ENCODE measurements around the gene PPIF. TPM values are rescaled to one million over a fixed set of nuclear protein-coding genes. Genes with fewer than 3 reads are reported as not detected.

PPIF gene
- total and polyA plus RNA-seq, 2 donors (not counting 1 experiment from before 2014, with no cell fraction given): 50.4 to 100 TPM

DNA sequence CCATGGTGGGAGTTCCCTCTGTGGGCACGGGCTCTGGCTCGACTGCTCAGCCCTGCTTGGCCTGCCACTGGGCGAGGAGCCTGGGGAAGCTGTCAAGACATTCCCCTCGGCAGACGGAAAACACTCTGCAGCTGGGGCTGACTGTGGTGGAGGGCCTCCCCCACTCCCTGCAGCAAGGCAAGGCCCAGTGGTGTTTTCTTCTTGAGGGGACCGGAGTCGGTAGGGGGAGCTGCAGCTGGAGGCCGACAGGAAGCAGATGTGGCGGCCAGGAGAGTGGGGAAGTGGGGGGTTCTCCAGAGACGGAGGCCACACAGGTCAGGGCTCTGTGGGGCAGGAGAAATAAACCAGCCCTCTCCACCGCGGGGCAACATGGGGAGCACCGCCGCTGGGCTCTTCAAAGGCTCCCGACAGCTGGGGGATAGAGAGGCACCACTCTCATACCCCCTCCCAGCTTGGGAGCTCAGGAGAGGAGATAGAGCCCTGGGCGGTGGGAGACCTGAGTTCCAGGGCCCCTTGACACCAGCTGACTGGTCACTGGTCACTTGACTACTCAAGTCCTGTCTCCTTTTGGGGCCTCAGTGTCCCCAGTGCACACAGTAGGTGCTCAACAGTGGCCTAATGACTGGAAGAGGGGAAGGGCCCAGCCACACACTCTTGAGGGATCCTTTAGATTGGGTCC lies 43.4 kb downstream of the PPIF start:
- peaks cover 18% of the 10 kb centered on the region for H3K4me1 Mint-ChIP-seq
- no peaks in the 10 kb centered on the region for H3K36me3 ChIP-seq (replicated peaks in 1 of 2; ENCODE audit: control extremely low read depth in 1 of 2, control insufficient read depth in 1 of 2, extremely low read depth in 1 of 2, insufficient read depth in 2 of 2, low read length in 1 of 2)
- no peak overlapping the region for H3K4me2 ChIP-seq (replicated peaks; ENCODE audit: low read depth, low read length, poor library complexity, severe bottlenecking)
- no peak overlapping the region for H3K4me3 ChIP-seq (ENCODE audit: control extremely low read depth in 1 of 5, extremely low read depth in 1 of 5, insufficient read depth in 1 of 5, low read depth in 2 of 5, low read length in 4 of 5)
- no peak overlapping the region for H3K4me3 Mint-ChIP-seq
- H3K9me3 Mint-ChIP-seq (ENCODE audit: insufficient read depth): no peaks in the 10 kb centered on the region
- intact Hi-C loops (cut with micrococcal nuclease): no loop called here
- no peak overlapping the region for H3K27ac Mint-ChIP-seq
- ATAC-seq (ENCODE audit: low read depth) (no peak), DNase-seq (no peak)
- ChIA-PET CTCF (interaction anchor here (1.0 to 2.8 kb wide), 3 partner anchors 16 to 77 kb away, joined by 3 to 14 read pairs (median 3); no protein-coding TSS in a partner anchor), POLR2A (no interaction called here)
- no peaks in the 10 kb centered on the region for H3K27me3 Mint-ChIP-seq
- no peaks in the 10 kb centered on the region for H3K27me3 ChIP-seq (replicated peaks in 1 of 4; ENCODE audit: control extremely low read depth in 1 of 4, control insufficient read depth in 3 of 4, insufficient read depth in 4 of 4, low read length in 3 of 4)
- no peak overlapping the region for H2AFZ ChIP-seq (ENCODE audit: insufficient read depth, low read depth, low read length, poor library complexity, severe bottlenecking)
- H3K9me3 ChIP-seq (ENCODE audit: control extremely low read depth in 1 of 3, control insufficient read depth in 2 of 3, insufficient read depth in 1 of 3, low read length in 2 of 3): peaks cover 0 to 4% (median 0%) of the 10 kb centered on the region in 3 donors
- WGBS (ENCODE audit: insufficient coverage): 17% methylated on average over 9 of the region's 16 CpGs
- H3K9ac ChIP-seq (ENCODE audit: low read length): no peak overlapping the region
- no peak overlapping the region for H3K27ac ChIP-seq (ENCODE audit: low read length in 2 of 2)
- H3K79me2 ChIP-seq (ENCODE audit: control insufficient read depth, insufficient read depth, low read length): no peaks in the 10 kb centered on the region
- H3K4me1 ChIP-seq (ENCODE audit: control insufficient read depth in 2 of 2, insufficient read depth in 2 of 2, low read length in 2 of 2): peaks cover 4 to 15% of the 10 kb centered on the region in 2 donors
- H4K20me1 ChIP-seq (ENCODE audit: control insufficient read depth, insufficient read depth, low read length, poor library complexity, severe bottlenecking): no peaks in the 10 kb centered on the region
- TF ChIP-seq, protein P1, sequence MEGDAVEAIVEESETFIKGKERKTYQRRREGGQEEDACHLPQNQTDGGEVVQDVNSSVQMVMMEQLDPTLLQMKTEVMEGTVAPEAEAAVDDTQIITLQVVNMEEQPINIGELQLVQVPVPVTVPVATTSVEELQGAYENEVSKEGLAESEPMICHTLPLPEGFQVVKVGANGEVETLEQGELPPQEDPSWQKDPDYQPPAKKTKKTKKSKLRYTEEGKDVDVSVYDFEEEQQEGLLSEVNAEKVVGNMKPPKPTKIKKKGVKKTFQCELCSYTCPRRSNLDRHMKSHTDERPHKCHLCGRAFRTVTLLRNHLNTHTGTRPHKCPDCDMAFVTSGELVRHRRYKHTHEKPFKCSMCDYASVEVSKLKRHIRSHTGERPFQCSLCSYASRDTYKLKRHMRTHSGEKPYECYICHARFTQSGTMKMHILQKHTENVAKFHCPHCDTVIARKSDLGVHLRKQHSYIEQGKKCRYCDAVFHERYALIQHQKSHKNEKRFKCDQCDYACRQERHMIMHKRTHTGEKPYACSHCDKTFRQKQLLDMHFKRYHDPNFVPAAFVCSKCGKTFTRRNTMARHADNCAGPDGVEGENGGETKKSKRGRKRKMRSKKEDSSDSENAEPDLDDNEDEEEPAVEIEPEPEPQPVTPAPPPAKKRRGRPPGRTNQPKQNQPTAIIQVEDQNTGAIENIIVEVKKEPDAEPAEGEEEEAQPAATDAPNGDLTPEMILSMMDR (IDR thresholded peaks at IDR 0.05): no peak
- no peak for TF ChIP-seq EZH2 (IDR thresholded peaks at IDR 0.05; ENCODE audit: borderline replicate concordance, insufficient read depth, low read depth, low read length, poor library complexity, severe bottlenecking)

DNA sequence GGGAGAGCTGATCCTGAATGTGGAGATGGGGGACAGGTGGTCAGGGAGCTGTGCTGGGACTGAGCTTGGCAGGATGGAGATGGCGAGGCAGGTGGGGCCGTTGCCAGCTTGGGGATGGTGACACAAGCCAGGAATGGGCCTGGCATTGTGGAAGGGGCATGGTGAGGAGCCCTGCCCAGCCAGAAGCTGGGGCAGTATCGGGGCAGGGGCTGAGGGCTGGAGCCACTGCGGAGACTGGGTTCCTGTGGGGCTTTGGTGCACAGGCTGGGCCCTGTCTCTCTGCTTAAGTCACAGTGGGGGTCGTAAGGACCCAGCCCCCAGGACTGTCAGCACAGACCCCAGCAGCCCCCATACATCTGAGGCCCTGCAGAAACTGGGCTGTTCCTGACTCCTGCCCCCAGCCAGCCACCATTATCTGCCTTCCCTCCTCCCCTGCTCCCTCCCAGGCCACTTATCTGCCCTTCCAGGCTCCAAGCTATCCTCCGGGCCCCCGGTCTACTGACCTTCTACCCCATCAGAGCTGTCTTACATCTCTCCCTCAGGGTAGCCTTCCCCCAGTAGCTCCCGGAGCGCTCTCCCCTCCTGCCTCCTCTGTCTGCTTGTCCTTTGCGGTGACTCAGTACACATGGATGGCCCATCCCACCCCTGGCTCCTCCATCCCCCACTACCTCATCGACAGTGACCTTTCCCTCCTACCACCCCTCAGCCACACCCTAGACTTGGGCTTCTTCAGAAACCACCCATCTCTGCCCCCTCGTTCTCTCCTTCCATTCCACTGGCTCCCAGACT lies 44.2 kb downstream of the PPIF start:
- Mint-ChIP-seq H3K9me3 (ENCODE audit: insufficient read depth) (no peaks in the 10 kb centered on the region), H3K27me3 (no peaks in the 10 kb centered on the region), H3K27ac (no peak overlapping the region), H3K4me1 (peaks cover 18% of the 10 kb centered on the region), H3K4me3 (no peak overlapping the region)
- Histone ChIP-seq H4K20me1 (ENCODE audit: control insufficient read depth, insufficient read depth, low read length, poor library complexity, severe bottlenecking) (no peaks in the 10 kb centered on the region), H3K36me3 (replicated peaks in 1 of 2; ENCODE audit: control extremely low read depth in 1 of 2, control insufficient read depth in 1 of 2, extremely low read depth in 1 of 2, insufficient read depth in 2 of 2, low read length in 1 of 2) (no peaks in the 10 kb centered on the region), H3K4me1 (ENCODE audit: control insufficient read depth in 2 of 2, insufficient read depth in 2 of 2, low read length in 2 of 2) (peaks cover 4 to 15% of the 10 kb centered on the region in 2 donors), H3K79me2 (ENCODE audit: control insufficient read depth, insufficient read depth, low read length) (no peaks in the 10 kb centered on the region), H3K27ac (ENCODE audit: low read length in 2 of 2) (no peak overlapping the region), H3K9ac (ENCODE audit: low read length) (no peak overlapping the region), H3K9me3 (ENCODE audit: control extremely low read depth in 1 of 3, control insufficient read depth in 2 of 3, insufficient read depth in 1 of 3, low read length in 2 of 3) (peaks cover 0 to 4% (median 0%) of the 10 kb centered on the region in 3 donors), H3K4me2 (replicated peaks; ENCODE audit: low read depth, low read length, poor library complexity, severe bottlenecking) (no peak overlapping the region), H3K4me3 (ENCODE audit: control extremely low read depth in 1 of 5, extremely low read depth in 1 of 5, insufficient read depth in 1 of 5, low read depth in 2 of 5, low read length in 4 of 5) (no peak overlapping the region), H3K27me3 (replicated peaks in 1 of 4; ENCODE audit: control extremely low read depth in 1 of 4, control insufficient read depth in 3 of 4, insufficient read depth in 4 of 4, low read length in 3 of 4) (no peaks in the 10 kb centered on the region), H2AFZ (ENCODE audit: insufficient read depth, low read depth, low read length, poor library complexity, severe bottlenecking) (no peak overlapping the region)
- no peak for ATAC-seq (ENCODE audit: low read depth)
- TF ChIP-seq, protein P1 (IDR thresholded peaks at IDR 0.05): no peak
- no peak for TF ChIP-seq EZH2 (IDR thresholded peaks at IDR 0.05; ENCODE audit: borderline replicate concordance, insufficient read depth, low read depth, low read length, poor library complexity, severe bottlenecking)
- POLR2A ChIA-PET: no interaction called here
- intact Hi-C loops (cut with micrococcal nuclease): no loop called here
- WGBS (ENCODE audit: insufficient coverage): 96% methylated on average over 12 of the region's 12 CpGs
- CTCF ChIA-PET: interaction anchor here (0.7 kb wide), 1 partner anchor 18 kb away, joined by 3 read pairs; no protein-coding TSS in a partner anchor
- DNase-seq: no peak
